Smooth muscle cell of the brain vasculature (primary cell): Measurements from ENCODE around the gene ATF4.
A peak's percentile ranks its signal among the peaks of the same experiment; 100 is the strongest.
"Not testable (repeated sequence)": the region's sequence is repeated elsewhere in the genome, so short reads cannot be mapped to it uniquely, and the experiment has no call there.

Source experiments
- DNase-seq: peaks from one replicate; pipeline ENCODE4 v3.0.0-alpha.2; 2012; ENCODE audit warnings: low read depth, low spot score

ATF4 gene

GRCh38 chr22:39489094-39490068 lies 31.0 kb upstream of the ATF4 start:
- no peak for DNase-seq

- DNase-seq = no peak
Observed at GRCh38 chr22:39490135-39490798, 30.1 kb upstream of the ATF4 start.

GRCh38 chr22:39490966-39491680 lies 29.2 kb upstream of the ATF4 start:
- DNase-seq = no peak

- DNase-seq = no peak
Observed at GRCh38 chr22:39491696-39492095, 28.7 kb upstream of the ATF4 start.

- DNase-seq = no peak
Observed at GRCh38 chr22:39492186-39492585, 28.2 kb upstream of the ATF4 start.

GRCh38 chr22:39493759-39494158 lies 26.6 kb upstream of the ATF4 start:
- no peak for DNase-seq

- no peak for DNase-seq
Observed at GRCh38 chr22:39494471-39495120, 25.8 kb upstream of the ATF4 start.

GRCh38 chr22:39496131-39496838 lies 24.1 kb upstream of the ATF4 start:
- no peak for DNase-seq

GRCh38 chr22:39497429-39497828 lies 22.9 kb upstream of the ATF4 start:
- no peak for DNase-seq

GRCh38 chr22:39498368-39498767 lies 22.0 kb upstream of the ATF4 start:
- DNase-seq = no peak

GRCh38 chr22:39498802-39499201 lies 21.6 kb upstream of the ATF4 start:
- DNase-seq = no peak

GRCh38 chr22:39500101-39500500 lies 20.3 kb upstream of the ATF4 start:
- no peak for DNase-seq

- no peak for DNase-seq
Observed at GRCh38 chr22:39501644-39502108, 18.7 kb upstream of the ATF4 start.

- DNase-seq = peak; percentile 85
Observed at GRCh38 chr22:39502109-39502788, 18.1 kb upstream of the ATF4 start, which contains the start of gene MIEF1. Gene MIEF1, plus strand, starts transcription at chr22:39502290. Its CDS starts 9,005 bp downstream, at chr22:39511295.

- no peak for DNase-seq
Observed at GRCh38 chr22:39502789-39503409, 17.5 kb upstream of the ATF4 start.

GRCh38 chr22:39503630-39504029 lies 16.7 kb upstream of the ATF4 start:
- no peak for DNase-seq

- no peak for DNase-seq
Observed at GRCh38 chr22:39504071-39504470, 16.3 kb upstream of the ATF4 start.

- not testable (repeated sequence) for DNase-seq
Observed at GRCh38 chr22:39507021-39507420, 13.3 kb upstream of the ATF4 start.

- DNase-seq = no peak
Observed at GRCh38 chr22:39508393-39508792, 12.0 kb upstream of the ATF4 start.
